8988T (cell line): ENCODE results near the gene MRPL55.
A peak's percentile ranks its signal among the peaks of the same experiment; 100 is the strongest.
"Not testable (repeated sequence)": the region's sequence is repeated elsewhere in the genome, so short reads cannot be mapped to it uniquely, and the experiment has no call there.

Experiments used
- DNase-seq: peaks from one replicate; pipeline ENCODE4 v3.0.0; 2011

MRPL55 gene

GRCh38 chr1:228120351-228120750 lies 11.3 kb upstream of the MRPL55 start:
- no peak for DNase-seq

GRCh38 chr1:228118040-228118439 lies 8.9 kb upstream of the MRPL55 start:
- no peak for DNase-seq

- no peak for DNase-seq
Measured at GRCh38 chr1:228117335-228117734, 8.2 kb upstream of the MRPL55 start.

GRCh38 chr1:228114827-228115226 lies 5.7 kb upstream of the MRPL55 start:
- no peak for DNase-seq

- DNase-seq = no peak
Measured at GRCh38 chr1:228112617-228113016, 3.5 kb upstream of the MRPL55 start.

- no peak for DNase-seq
Measured at GRCh38 chr1:228112167-228112566, 3.1 kb upstream of the MRPL55 start.

- not testable (repeated sequence) for DNase-seq
Measured at GRCh38 chr1:228111315-228111714, 2.2 kb upstream of the MRPL55 start.

GRCh38 chr1:228110556-228110955 lies 1.5 kb upstream of the MRPL55 start:
- DNase-seq = no peak

- no peak for DNase-seq
Measured at GRCh38 chr1:228109962-228110488, 926 bp upstream of the MRPL55 start.

- DNase-seq = no peak
Measured at GRCh38 chr1:228108742-228109072, 392 bp downstream of the MRPL55 start.

- DNase-seq = no peak
Measured at GRCh38 chr1:228108055-228108690, 926 bp downstream of the MRPL55 start.

GRCh38 chr1:228107636-228108035 lies 1.5 kb downstream of the MRPL55 start:
- DNase-seq = no peak

- DNase-seq = peak; percentile 5
Measured at GRCh38 chr1:228106800-228107054, 2.4 kb downstream of the MRPL55 start.

- no peak for DNase-seq
Measured at GRCh38 chr1:228105996-228106799, 2.9 kb downstream of the MRPL55 start.

GRCh38 chr1:228105270-228105995 lies 3.7 kb downstream of the MRPL55 start:
- DNase-seq = peak; percentile 11

- DNase-seq = peak; percentile 6
Measured at GRCh38 chr1:228104526-228105269, 4.4 kb downstream of the MRPL55 start.

GRCh38 chr1:228102791-228103620 lies 6.1 kb downstream of the MRPL55 start, which contains the start of gene C1orf35:
TSS of gene C1orf35 (minus strand) at chr1:228103325. CDS start at chr1:228103227, 98 bp downstream.
- peak; percentile 99 for DNase-seq

- DNase-seq = peak; percentile 91
Measured at GRCh38 chr1:228101994-228102790, 6.9 kb downstream of the MRPL55 start.

- DNase-seq = peak; percentile 52
Measured at GRCh38 chr1:228101614-228101993, 7.5 kb downstream of the MRPL55 start.

GRCh38 chr1:228100822-228101613 lies 8.1 kb downstream of the MRPL55 start:
- DNase-seq = peak; percentile 31
